HepG2 (cell line): ENCODE data around the gene ACVR1C.

Source experiments
- CTCF ChIP-seq: sonication (generic); formaldehyde crosslinking; IDR thresholded peaks from 2 replicates; pipeline ENCODE4 v1.5.0; 2020; ENCODE audit warnings: mild to moderate bottlenecking, missing genetic modification reagents, moderate library complexity
- EEA1 ChIP-seq: sonication (generic); formaldehyde crosslinking; IDR thresholded peaks from 2 replicates; pipeline ENCODE4 v1.5.1; 2020; ENCODE audit warnings: mild to moderate bottlenecking, missing genetic modification reagents, borderline replicate concordance
- EP300 ChIP-seq, 3 experiments: sonication (generic) in 1 of 3; formaldehyde crosslinking in 1 of 3; IDR thresholded peaks; 2 replicates each; pipeline versions ENCODE4 v1.5.1 to v1.6.1; 2011 to 2020; ENCODE audit warnings: low read depth in 2 of 3, low read length in 2 of 3, borderline replicate concordance in 1 of 3, improper control_type of control experiment in 1 of 3, mild to moderate bottlenecking in 1 of 3, missing genetic modification reagents in 1 of 3, moderate library complexity in 1 of 3
- RAD21 ChIP-seq: fragments of 450-650 bp; formaldehyde crosslinking; IDR thresholded peaks from 2 replicates; pipeline ENCODE4 v1.5.0; 2020; ENCODE audit warnings: mild to moderate bottlenecking
- SMAD3 ChIP-seq: sonication (generic); formaldehyde crosslinking; IDR thresholded peaks from 2 replicates; pipeline ENCODE4 v1.4.0; 2020; ENCODE audit warnings: missing genetic modification reagents
- SRSF9 ChIP-seq: fragments of 200-400 bp; formaldehyde crosslinking; IDR thresholded peaks from 2 replicates; pipeline ENCODE4 v1.6.1; 2018; ENCODE audit warnings: borderline replicate concordance, mild to moderate bottlenecking, low read depth, low read length; ENCODE audit not compliant: insufficient read depth, poor library complexity, severe bottlenecking
- ZFP91 ChIP-seq: sonication (generic); formaldehyde crosslinking; IDR thresholded peaks from 2 replicates; pipeline ENCODE4 v1.9.0; 2022; ENCODE audit warnings: missing genetic modification reagents, mild to moderate bottlenecking, borderline replicate concordance
- ZNF513 ChIP-seq: sonication (generic); formaldehyde crosslinking; conservative IDR thresholded peaks from 2 replicates; pipeline ENCODE4 v1.5.0; 2020; ENCODE audit warnings: missing genetic modification reagents
- ZNF747 ChIP-seq: sonication (generic); formaldehyde crosslinking; IDR thresholded peaks from 2 replicates; pipeline ENCODE4 v1.8.1; 2023; ENCODE audit warnings: missing genetic modification reagents, mild to moderate bottlenecking, borderline replicate concordance
- TF ChIP-seq, protein P1 (sequence below): sonication (generic); formaldehyde crosslinking; IDR thresholded peaks from 2 replicates; pipeline ENCODE4 v1.5.0; 2020; ENCODE audit warnings: missing genetic modification reagents

- TF ChIP-seq SMAD3 (CRISPR knock-in tag) = no peak
- no peak for TF ChIP-seq ZNF513
- no peak for TF ChIP-seq SRSF9
- TF ChIP-seq, protein P1, sequence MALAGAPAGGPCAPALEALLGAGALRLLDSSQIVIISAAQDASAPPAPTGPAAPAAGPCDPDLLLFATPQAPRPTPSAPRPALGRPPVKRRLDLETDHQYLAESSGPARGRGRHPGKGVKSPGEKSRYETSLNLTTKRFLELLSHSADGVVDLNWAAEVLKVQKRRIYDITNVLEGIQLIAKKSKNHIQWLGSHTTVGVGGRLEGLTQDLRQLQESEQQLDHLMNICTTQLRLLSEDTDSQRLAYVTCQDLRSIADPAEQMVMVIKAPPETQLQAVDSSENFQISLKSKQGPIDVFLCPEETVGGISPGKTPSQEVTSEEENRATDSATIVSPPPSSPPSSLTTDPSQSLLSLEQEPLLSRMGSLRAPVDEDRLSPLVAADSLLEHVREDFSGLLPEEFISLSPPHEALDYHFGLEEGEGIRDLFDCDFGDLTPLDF = no peak
- TF ChIP-seq RAD21 (CRISPR knock-in tag) = no peak
- TF ChIP-seq EEA1 (CRISPR knock-in tag) = no peak
- TF ChIP-seq ZFP91 (CRISPR knock-in tag) = no peak
- TF ChIP-seq ZNF747 (CRISPR knock-in tag) = no peak
- no peak for TF ChIP-seq CTCF
- no peak for TF ChIP-seq EP300 (IDR thresholded peaks at IDR 0.05; ENCODE audit: low read depth in 2 of 2, low read length in 2 of 2)
- TF ChIP-seq EP300 (CRISPR knock-in tag; IDR thresholded peaks at IDR 0.05; ENCODE audit: borderline replicate concordance) = no peak
Observed at GRCh38 chr2:157487271-157487610, 141.4 kb downstream of the ACVR1C start.
